HG03342 (cell line): ENCODE measurements around the gene GTPBP4.
"Not testable (repeated sequence)": the region's sequence is repeated elsewhere in the genome, so short reads cannot be mapped to it uniquely, and the experiment has no call there.

Experiments used
- ATAC-seq: cut with Tn5 transposase; IDR thresholded peaks from one replicate; pipeline ENCODE4 v1.9.1; 2021; ENCODE audit warnings: mild to moderate bottlenecking, moderate library complexity; ENCODE audit not compliant: unreplicated experiment

GTPBP4 gene

GRCh38 chr10:1022413-1022812 lies 34.2 kb downstream of the GTPBP4 start:
- no peak for ATAC-seq

- ATAC-seq, result no peak
These were observed 35.9 kb downstream of the GTPBP4 start for GRCh38 chr10:1024103-1024502.

- ATAC-seq, result no peak
These were observed 37.4 kb downstream of the GTPBP4 start, which contains the start of gene IDI2 for GRCh38 chr10:1025683-1026082. Gene IDI2, minus strand, starts transcription at chr10:1025859. Its CDS starts 1,136 bp downstream, at chr10:1024723.

- ATAC-seq, result no peak
These were observed 38.3 kb downstream of the GTPBP4 start for GRCh38 chr10:1026578-1026977.

- ATAC-seq, result no peak
These were observed 41.6 kb downstream of the GTPBP4 start for GRCh38 chr10:1029838-1030237.

- no peak for ATAC-seq
These were observed 45.4 kb downstream of the GTPBP4 start for GRCh38 chr10:1033601-1034000.

- no peak for ATAC-seq
These were observed 46.5 kb downstream of the GTPBP4 start for GRCh38 chr10:1034758-1035157.

GRCh38 chr10:1035201-1035600 lies 47.0 kb downstream of the GTPBP4 start:
- ATAC-seq, result no peak

GRCh38 chr10:1036341-1036791 lies 48.1 kb downstream of the GTPBP4 start:
- peak; percentile 65 for ATAC-seq

GRCh38 chr10:1037098-1037497 lies 48.9 kb downstream of the GTPBP4 start:
- ATAC-seq, result no peak

- ATAC-seq, result not testable (repeated sequence)
These were observed 50.5 kb downstream of the GTPBP4 start for GRCh38 chr10:1038769-1039168.

- ATAC-seq, result no peak
These were observed 51.9 kb downstream of the GTPBP4 start for GRCh38 chr10:1040133-1040532.

GRCh38 chr10:1041514-1041913 lies 53.3 kb downstream of the GTPBP4 start:
- no peak for ATAC-seq

GRCh38 chr10:1043532-1043995 lies 55.3 kb downstream of the GTPBP4 start:
- peak; percentile 55 for ATAC-seq

- ATAC-seq, result no peak
These were observed 55.9 kb downstream of the GTPBP4 start for GRCh38 chr10:1044146-1044545.

- ATAC-seq, result no peak
These were observed 56.7 kb downstream of the GTPBP4 start for GRCh38 chr10:1044964-1045363.

- no peak for ATAC-seq
These were observed 57.2 kb downstream of the GTPBP4 start for GRCh38 chr10:1045415-1045814.

- no peak for ATAC-seq
These were observed 59.7 kb downstream of the GTPBP4 start for GRCh38 chr10:1047937-1048336.

- no peak for ATAC-seq
These were observed 60.1 kb downstream of the GTPBP4 start for GRCh38 chr10:1048349-1048731.

- ATAC-seq, result peak; percentile 82
These were observed 60.6 kb downstream of the GTPBP4 start, which contains the start of gene IDI1 for GRCh38 chr10:1048732-1049424. Gene IDI1, minus strand, starts transcription at chr10:1049119. Its CDS starts 116 bp downstream, at chr10:1049003.

- no peak for ATAC-seq
These were observed 61.3 kb downstream of the GTPBP4 start for GRCh38 chr10:1049425-1049958.

GRCh38 chr10:1050145-1050544 lies 61.9 kb downstream of the GTPBP4 start:
- ATAC-seq, result no peak
